Measurements from ENCODE around the gene IRF7. TPM values are rescaled to one million over a fixed set of nuclear protein-coding genes. Genes with fewer than 3 reads are reported as not detected.
A peak's percentile ranks its signal among the peaks of the same experiment; 100 is the strongest.
"Not testable (repeated sequence)": the region's sequence is repeated elsewhere in the genome, so short reads cannot be mapped to it uniquely, and the experiment has no call there.

Gene IRF7
- total and polyA plus RNA-seq, 9 of the 15 experiments (the other 6 are each of a cell fraction or from before 2014, with no cell fraction given), result 0.27 to 7.6 (median 1.8) TPM

DNA sequence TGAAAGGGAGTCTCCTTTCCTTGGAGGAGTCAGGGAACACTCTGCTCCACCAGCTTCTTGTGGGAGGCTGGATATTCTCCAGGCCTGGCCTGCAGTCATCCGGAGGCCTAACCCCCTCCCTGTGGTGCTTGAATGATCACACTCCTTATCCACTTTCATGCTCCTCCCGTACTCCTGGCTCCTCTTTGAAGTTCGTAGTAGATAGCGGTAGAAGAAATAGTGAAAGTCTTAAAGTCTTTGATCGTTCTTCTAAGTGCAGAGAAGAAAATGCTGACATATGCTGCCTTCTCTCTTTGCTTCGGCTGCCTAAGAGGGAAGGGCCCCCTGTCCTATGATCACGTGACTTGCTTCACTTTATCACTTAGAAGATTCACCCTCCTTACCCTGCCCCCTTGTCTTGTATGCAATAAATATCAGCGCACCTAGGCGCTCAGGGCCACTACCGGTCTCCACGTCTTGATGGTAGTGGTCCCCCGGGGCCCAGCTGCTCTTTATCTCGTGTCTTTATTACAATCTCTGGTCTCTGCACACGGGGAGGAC lies 41.6 kb downstream of the IRF7 start (continued):
- TF ChIP-seq, protein P1, sequence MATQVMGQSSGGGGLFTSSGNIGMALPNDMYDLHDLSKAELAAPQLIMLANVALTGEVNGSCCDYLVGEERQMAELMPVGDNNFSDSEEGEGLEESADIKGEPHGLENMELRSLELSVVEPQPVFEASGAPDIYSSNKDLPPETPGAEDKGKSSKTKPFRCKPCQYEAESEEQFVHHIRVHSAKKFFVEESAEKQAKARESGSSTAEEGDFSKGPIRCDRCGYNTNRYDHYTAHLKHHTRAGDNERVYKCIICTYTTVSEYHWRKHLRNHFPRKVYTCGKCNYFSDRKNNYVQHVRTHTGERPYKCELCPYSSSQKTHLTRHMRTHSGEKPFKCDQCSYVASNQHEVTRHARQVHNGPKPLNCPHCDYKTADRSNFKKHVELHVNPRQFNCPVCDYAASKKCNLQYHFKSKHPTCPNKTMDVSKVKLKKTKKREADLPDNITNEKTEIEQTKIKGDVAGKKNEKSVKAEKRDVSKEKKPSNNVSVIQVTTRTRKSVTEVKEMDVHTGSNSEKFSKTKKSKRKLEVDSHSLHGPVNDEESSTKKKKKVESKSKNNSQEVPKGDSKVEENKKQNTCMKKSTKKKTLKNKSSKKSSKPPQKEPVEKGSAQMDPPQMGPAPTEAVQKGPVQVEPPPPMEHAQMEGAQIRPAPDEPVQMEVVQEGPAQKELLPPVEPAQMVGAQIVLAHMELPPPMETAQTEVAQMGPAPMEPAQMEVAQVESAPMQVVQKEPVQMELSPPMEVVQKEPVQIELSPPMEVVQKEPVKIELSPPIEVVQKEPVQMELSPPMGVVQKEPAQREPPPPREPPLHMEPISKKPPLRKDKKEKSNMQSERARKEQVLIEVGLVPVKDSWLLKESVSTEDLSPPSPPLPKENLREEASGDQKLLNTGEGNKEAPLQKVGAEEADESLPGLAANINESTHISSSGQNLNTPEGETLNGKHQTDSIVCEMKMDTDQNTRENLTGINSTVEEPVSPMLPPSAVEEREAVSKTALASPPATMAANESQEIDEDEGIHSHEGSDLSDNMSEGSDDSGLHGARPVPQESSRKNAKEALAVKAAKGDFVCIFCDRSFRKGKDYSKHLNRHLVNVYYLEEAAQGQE (IDR thresholded peaks at IDR 0.05; ENCODE audit: borderline replicate concordance), result peak; percentile 56
- TF ChIP-seq, protein P1 (CRISPR knock-in tag; IDR thresholded peaks at IDR 0.05; ENCODE audit: low read depth), result not testable (repeated sequence)
- TF ChIP-seq L3MBTL2 (IDR thresholded peaks at IDR 0.05) (peak; percentile 65), ARID1B (IDR thresholded peaks at IDR 0.05) (peak; percentile 10; the same call in 1 of the 2 replicates), MAFG (tag; conservative IDR thresholded peaks at IDR 0.05) (peak; percentile 62), DPF2 (IDR thresholded peaks at IDR 0.05) (0 out of 2 replicates have a peak, but pooled peaks have one; percentile 29), ZEB2 (IDR thresholded peaks at IDR 0.05) (peak; percentile 45; the same call in 1 of the 2 replicates), ZNF316 (IDR thresholded peaks at IDR 0.05) (peak; percentile 91), HDGF (IDR thresholded peaks at IDR 0.05) (peak; percentile 64; the same call in 1 of the 2 replicates), CBFA2T2 (conservative IDR thresholded peaks at IDR 0.05) (peak; percentile 90), TOE1 (IDR thresholded peaks at IDR 0.05; ENCODE audit: borderline replicate concordance) (peak; percentile 99)
- TF ChIP-seq, protein P2, sequence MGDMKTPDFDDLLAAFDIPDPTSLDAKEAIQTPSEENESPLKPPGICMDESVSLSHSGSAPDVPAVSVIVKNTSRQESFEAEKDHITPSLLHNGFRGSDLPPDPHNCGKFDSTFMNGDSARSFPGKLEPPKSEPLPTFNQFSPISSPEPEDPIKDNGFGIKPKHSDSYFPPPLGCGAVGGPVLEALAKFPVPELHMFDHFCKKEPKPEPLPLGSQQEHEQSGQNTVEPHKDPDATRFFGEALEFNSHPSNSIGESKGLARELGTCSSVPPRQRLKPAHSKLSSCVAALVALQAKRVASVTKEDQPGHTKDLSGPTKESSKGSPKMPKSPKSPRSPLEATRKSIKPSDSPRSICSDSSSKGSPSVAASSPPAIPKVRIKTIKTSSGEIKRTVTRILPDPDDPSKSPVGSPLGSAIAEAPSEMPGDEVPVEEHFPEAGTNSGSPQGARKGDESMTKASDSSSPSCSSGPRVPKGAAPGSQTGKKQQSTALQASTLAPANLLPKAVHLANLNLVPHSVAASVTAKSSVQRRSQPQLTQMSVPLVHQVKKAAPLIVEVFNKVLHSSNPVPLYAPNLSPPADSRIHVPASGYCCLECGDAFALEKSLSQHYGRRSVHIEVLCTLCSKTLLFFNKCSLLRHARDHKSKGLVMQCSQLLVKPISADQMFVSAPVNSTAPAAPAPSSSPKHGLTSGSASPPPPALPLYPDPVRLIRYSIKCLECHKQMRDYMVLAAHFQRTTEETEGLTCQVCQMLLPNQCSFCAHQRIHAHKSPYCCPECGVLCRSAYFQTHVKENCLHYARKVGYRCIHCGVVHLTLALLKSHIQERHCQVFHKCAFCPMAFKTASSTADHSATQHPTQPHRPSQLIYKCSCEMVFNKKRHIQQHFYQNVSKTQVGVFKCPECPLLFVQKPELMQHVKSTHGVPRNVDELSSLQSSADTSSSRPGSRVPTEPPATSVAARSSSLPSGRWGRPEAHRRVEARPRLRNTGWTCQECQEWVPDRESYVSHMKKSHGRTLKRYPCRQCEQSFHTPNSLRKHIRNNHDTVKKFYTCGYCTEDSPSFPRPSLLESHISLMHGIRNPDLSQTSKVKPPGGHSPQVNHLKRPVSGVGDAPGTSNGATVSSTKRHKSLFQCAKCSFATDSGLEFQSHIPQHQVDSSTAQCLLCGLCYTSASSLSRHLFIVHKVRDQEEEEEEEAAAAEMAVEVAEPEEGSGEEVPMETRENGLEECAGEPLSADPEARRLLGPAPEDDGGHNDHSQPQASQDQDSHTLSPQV (IDR thresholded peaks at IDR 0.05), result 0 out of 2 replicates have a peak, but pooled peaks have one; percentile 25
- TF ChIP-seq, protein P3, sequence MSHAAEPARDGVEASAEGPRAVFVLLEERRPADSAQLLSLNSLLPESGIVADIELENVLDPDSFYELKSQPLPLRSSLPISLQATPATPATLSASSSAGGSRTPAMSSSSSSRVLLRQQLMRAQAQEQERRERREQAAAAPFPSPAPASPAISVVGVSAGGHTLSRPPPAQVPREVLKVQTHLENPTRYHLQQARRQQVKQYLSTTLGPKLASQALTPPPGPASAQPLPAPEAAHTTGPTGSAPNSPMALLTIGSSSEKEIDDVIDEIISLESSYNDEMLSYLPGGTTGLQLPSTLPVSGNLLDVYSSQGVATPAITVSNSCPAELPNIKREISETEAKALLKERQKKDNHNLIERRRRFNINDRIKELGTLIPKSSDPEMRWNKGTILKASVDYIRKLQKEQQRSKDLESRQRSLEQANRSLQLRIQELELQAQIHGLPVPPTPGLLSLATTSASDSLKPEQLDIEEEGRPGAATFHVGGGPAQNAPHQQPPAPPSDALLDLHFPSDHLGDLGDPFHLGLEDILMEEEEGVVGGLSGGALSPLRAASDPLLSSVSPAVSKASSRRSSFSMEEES (CRISPR knock-in tag; IDR thresholded peaks at IDR 0.05), result peak; percentile 99
- TF ChIP-seq, protein P4, sequence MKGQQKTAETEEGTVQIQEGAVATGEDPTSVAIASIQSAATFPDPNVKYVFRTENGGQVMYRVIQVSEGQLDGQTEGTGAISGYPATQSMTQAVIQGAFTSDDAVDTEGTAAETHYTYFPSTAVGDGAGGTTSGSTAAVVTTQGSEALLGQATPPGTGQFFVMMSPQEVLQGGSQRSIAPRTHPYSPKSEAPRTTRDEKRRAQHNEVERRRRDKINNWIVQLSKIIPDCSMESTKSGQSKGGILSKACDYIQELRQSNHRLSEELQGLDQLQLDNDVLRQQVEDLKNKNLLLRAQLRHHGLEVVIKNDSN (CRISPR knock-in tag; IDR thresholded peaks at IDR 0.05), result peak; percentile 84
- TF ChIP-seq TOE1 (CRISPR knock-in tag; IDR thresholded peaks at IDR 0.05; ENCODE audit: borderline replicate concordance, low read depth), result not testable (repeated sequence)
